SK-N-SH (cell line): ENCODE measurements around the gene NDUFC2. TPM values are rescaled to one million over a fixed set of nuclear protein-coding genes. Genes with fewer than 3 reads are reported as not detected.

Experiments
- CTCF ChIA-PET: fragments of 300-600, 350-600 bp; formaldehyde crosslinking; extraction: SDS; loops from one replicate; lab custom pipeline; 2021; lab: Yijun Ruan, JAX
- POLR2A ChIA-PET: fragments of 350-600 bp; sonication (Branson Sonifier 250); formaldehyde crosslinking; extraction: SDS; loops from one replicate; lab custom pipeline; 2020; ENCODE audit warnings: antibody characterized with exemption, inconsistent platforms; lab: Yijun Ruan, JAX
- DNase-seq: peaks from one replicate; pipeline ENCODE4 v3.0.0; 2012
- H2AFZ ChIP-seq: fragments of 200-600 bp; sonication (generic); 2 replicates; pipeline ENCODE4 v1.8.1; 2016; ENCODE audit warnings: antibody characterized with exemption, mild to moderate bottlenecking, low read depth
- H3F3A ChIP-seq: fragments of 200-600 bp; sonication (generic); replicated peaks from 2 replicates; pipeline ENCODE3; 2016; ENCODE audit warnings: antibody characterized with exemption, mild to moderate bottlenecking; ENCODE audit not compliant: insufficient read depth
- H3K27ac ChIP-seq, 2 experiments: fragments of 200-500 bp in 1 of 2; fragments of 200-600 bp in 1 of 2; sonication (Bioruptor generic) in 1 of 2; sonication (generic), shearing (Covaris generic) in 1 of 2; 2 replicates each; pipeline versions ENCODE4 v1.5.1 to v1.6.1; 2014 to 2016; ENCODE audit warnings: low read depth in 2 of 2, inconsistent platforms in 1 of 2, low read length in 1 of 2, mild to moderate bottlenecking in 1 of 2, mixed read lengths in 1 of 2
- H3K27me3 ChIP-seq: fragments of 200-600 bp; sonication (generic), shearing (Covaris generic); 2 replicates; pipeline ENCODE4 v1.6.1; 2016; ENCODE audit warnings: mixed run types; ENCODE audit not compliant: insufficient read depth
- H3K36me3 ChIP-seq, 2 experiments: fragments of 200-500 bp in 1 of 2; fragments of 200-600 bp in 1 of 2; sonication (Bioruptor generic) in 1 of 2; sonication (generic) in 1 of 2; replicated peaks in 1 of 2; 2 replicates each; pipeline versions ENCODE3 to v1.5.1; 2014 to 2016; ENCODE audit warnings: low read length in 1 of 2, mild to moderate bottlenecking in 1 of 2; ENCODE audit not compliant: insufficient read depth in 2 of 2, control insufficient read depth in 1 of 2
- H3K4me1 ChIP-seq, 2 experiments: fragments of 200-500 bp in 1 of 2; fragments of 200-600 bp in 1 of 2; sonication (Bioruptor generic) in 1 of 2; sonication (generic), shearing (Covaris generic) in 1 of 2; 2 replicates each; pipeline versions ENCODE4 v1.5.1 to v1.6.1; 2014 to 2016; ENCODE audit warnings: low read depth in 1 of 2, low read length in 1 of 2, mixed run types in 1 of 2; ENCODE audit not compliant: insufficient read depth in 2 of 2, control insufficient read depth in 1 of 2
- H3K4me2 ChIP-seq: fragments of 200-600 bp; sonication (generic), shearing (Covaris generic); 2 replicates; pipeline ENCODE4 v1.6.1; 2017; ENCODE audit warnings: mixed run types
- H3K4me3 ChIP-seq, 2 experiments: fragments of 200-500 bp in 1 of 2; fragments of 200-600 bp in 1 of 2; sonication (Bioruptor generic) in 1 of 2; sonication (generic), shearing (Covaris generic) in 1 of 2; 2 replicates each; pipeline versions ENCODE4 v1.5.1 to v1.8.1; 2014 to 2016; ENCODE audit warnings: low read depth in 2 of 2, inconsistent platforms in 1 of 2, low read length in 1 of 2, mild to moderate bottlenecking in 1 of 2, mixed read lengths in 1 of 2, moderate library complexity in 1 of 2
- H3K79me2 ChIP-seq: fragments of 200-600 bp; sonication (generic); 2 replicates; pipeline ENCODE4 v1.8.1; 2017; ENCODE audit warnings: mild to moderate bottlenecking; ENCODE audit not compliant: insufficient read depth
- H3K9ac ChIP-seq: fragments of 200-600 bp; sonication (generic); 2 replicates; pipeline ENCODE4 v1.6.1; 2017; ENCODE audit warnings: mixed run types
- H3K9me2 ChIP-seq: fragments of 200-600 bp; sonication (generic); 2 replicates; pipeline ENCODE4 v1.6.1; 2017; ENCODE audit warnings: mixed run types
- H3K9me3 ChIP-seq: fragments of 200-600 bp; sonication (generic); 2 replicates; pipeline ENCODE4 v1.6.1; 2017; ENCODE audit warnings: mixed run types, mild to moderate bottlenecking, moderate library complexity
- H4K20me1 ChIP-seq: fragments of 200-600 bp; sonication (generic); 2 replicates; pipeline ENCODE4 v1.6.1; 2017; ENCODE audit warnings: mild to moderate bottlenecking, mixed run types; ENCODE audit not compliant: insufficient read depth
- CTCF ChIP-seq: fragments of 200-600 bp; sonication (generic); IDR thresholded peaks from 2 replicates; pipeline ENCODE4 v1.6.1; 2017; ENCODE audit warnings: antibody characterized with exemption, mild to moderate bottlenecking, moderate library complexity
- ELF1 ChIP-seq: IDR thresholded peaks from 2 replicates; pipeline ENCODE4 v1.4.0; 2012
- EZH2phosphoT487 ChIP-seq: fragments of 200-600 bp; sonication (generic); IDR thresholded peaks from 2 replicates; pipeline ENCODE4 v1.6.1; 2017; ENCODE audit warnings: low read depth, mixed run types, mild to moderate bottlenecking, antibody characterized with exemption, moderate library complexity, borderline replicate concordance
- FOXJ3 ChIP-seq: sonication (generic); formaldehyde crosslinking; IDR thresholded peaks from 2 replicates; pipeline ENCODE4 v1.5.1; 2020; ENCODE audit warnings: mild to moderate bottlenecking, missing genetic modification reagents
- FOXM1 ChIP-seq: IDR thresholded peaks from 2 replicates; pipeline ENCODE4 v1.4.0; 2012; ENCODE audit warnings: low read depth, mild to moderate bottlenecking
- IRF3 ChIP-seq: fragments of 150-350 bp; IDR thresholded peaks from 2 replicates; pipeline ENCODE4 v1.6.1; 2016; ENCODE audit warnings: mild to moderate bottlenecking, low read depth, low read length
- JUND ChIP-seq: IDR thresholded peaks from 2 replicates; pipeline ENCODE4 v1.4.0; 2012
- MEF2A ChIP-seq: IDR thresholded peaks from 2 replicates; pipeline ENCODE4 v1.4.0; 2012; ENCODE audit warnings: low read depth, borderline replicate concordance
- MXI1 ChIP-seq: IDR thresholded peaks from 2 replicates; pipeline ENCODE4 v1.6.1; 2012; ENCODE audit warnings: mild to moderate bottlenecking, low read depth, low read length, improper control_type of control experiment
- NFIC ChIP-seq: IDR thresholded peaks from 2 replicates; pipeline ENCODE4 v1.4.0; 2012; ENCODE audit warnings: borderline replicate concordance
- POLR2AphosphoS5 ChIP-seq: IDR thresholded peaks from 2 replicates; pipeline ENCODE4 v1.6.1; 2012; ENCODE audit warnings: low read depth, low read length
- RFX5 ChIP-seq: IDR thresholded peaks from 2 replicates; pipeline ENCODE4 v1.6.1; 2012; ENCODE audit warnings: mild to moderate bottlenecking, improper control_type of control experiment, low read length
- SMC3 ChIP-seq: IDR thresholded peaks from 2 replicates; pipeline ENCODE4 v1.6.1; 2012; ENCODE audit warnings: low read depth, low read length, improper control_type of control experiment
- TAF1 ChIP-seq: IDR thresholded peaks from 2 replicates; pipeline ENCODE4 v1.6.1; 2012; ENCODE audit warnings: low read depth, mild to moderate bottlenecking, low read length, moderate library complexity, borderline replicate concordance
- TEAD4 ChIP-seq: IDR thresholded peaks from 2 replicates; pipeline ENCODE4 v1.4.0; 2012; ENCODE audit warnings: mild to moderate bottlenecking, borderline replicate concordance; ENCODE audit not compliant: insufficient read depth
- USF1 ChIP-seq: IDR thresholded peaks from 2 replicates; pipeline ENCODE4 v1.4.0; 2012; ENCODE audit warnings: low read depth, borderline replicate concordance
- YY1 ChIP-seq: IDR thresholded peaks from 2 replicates; pipeline ENCODE4 v1.4.0; 2012; ENCODE audit warnings: low read depth, mild to moderate bottlenecking
- ZBTB33 ChIP-seq: IDR thresholded peaks from 2 replicates; pipeline ENCODE4 v1.4.0; 2012; ENCODE audit warnings: low read depth, borderline replicate concordance
- WGBS: methylation state at CpG from one replicate; pipeline ENCODE4 v1.1.6; 2017; ENCODE audit warnings: low lambda C conversion rate; 5-methylcytosine and 5-hydroxymethylcytosine counted together
- polyA plus RNA-seq, 3 experiments: library from polyadenylated mRNA; depleted of rRNA; stranded (reverse); fragments of >200 nt; gene quantifications; 2 replicates each; pipeline ENCODE4 v1.2.3, GENCODE V29; 2012

The NDUFC2 gene
- polyA plus RNA-seq, 1 of the 3 experiments (the other 2 are of a cell fraction), result 235 TPM

GRCh38 chr11:78112582-78113275, 33.1 kb upstream of the NDUFC2 start:
- H2AFZ ChIP-seq, result no peak overlapping the region
- H3F3A ChIP-seq, result peaks cover 3% of the 10 kb centered on the region
- H3K9me2 ChIP-seq, result no peaks in the 10 kb centered on the region
- H4K20me1 ChIP-seq, result no peaks in the 10 kb centered on the region
- no peak overlapping the region for H3K9ac ChIP-seq
- H3K4me1 ChIP-seq, result no peaks in the 10 kb centered on the region; a peak in 1 of 4 replicates
- ChIA-PET CTCF (no interaction called here), POLR2A (no interaction called here)
- no peak overlapping the region for H3K27ac ChIP-seq
- no peak overlapping the region for H3K4me3 ChIP-seq
- H3K9me3 ChIP-seq, result no peaks in the 10 kb centered on the region
- no peaks in the 10 kb centered on the region for H3K79me2 ChIP-seq
- peaks cover 33 to 52% of the 10 kb centered on the region in 2 experiments for H3K36me3 ChIP-seq
- no peaks in the 10 kb centered on the region for H3K27me3 ChIP-seq
- WGBS, result 79% methylated on average over 6 of the region's 6 CpGs
- H3K4me2 ChIP-seq, result no peak overlapping the region
- no peak for TF ChIP-seq POLR2AphosphoS5
- no peak for TF ChIP-seq NFIC
- no peak for TF ChIP-seq CTCF
- TF ChIP-seq MXI1, result no peak
- TF ChIP-seq FOXM1, result no peak
- TF ChIP-seq USF1, result no peak
- TF ChIP-seq TEAD4, result no peak
- TF ChIP-seq IRF3, result no peak
- TF ChIP-seq ZBTB33, result no peak
- no peak for TF ChIP-seq TAF1
- no peak for TF ChIP-seq EZH2phosphoT487
- no peak for TF ChIP-seq JUND
- TF ChIP-seq FOXJ3 (CRISPR knock-in tag), result no peak
- no peak for TF ChIP-seq SMC3
- TF ChIP-seq RFX5, result no peak
- no peak for TF ChIP-seq MEF2A
- TF ChIP-seq ELF1, result no peak
- no peak for TF ChIP-seq YY1
- DNase-seq, result no peak
